DLD1 (cell line): ENCODE results near the gene ARL4A.
"Not testable (repeated sequence)": the region's sequence is repeated elsewhere in the genome, so short reads cannot be mapped to it uniquely, and the experiment has no call there.

Experiments used
- in situ Hi-C: cut with HindIII; loops from 2 replicates; pipeline ENCODE4 v1.10.0; 2017; ENCODE audit warnings: low sequenced_read_pairs

The ARL4A gene

GRCh38 chr7:12686891-12687717 lies at the start of gene ARL4A:
Gene ARL4A, plus strand, starts transcription at chr7:12687633. Its CDS starts 622 bp downstream, at chr7:12688255.
- in situ Hi-C loops = loop anchor here (25.0 kb wide), 1 partner anchor 575 kb away; no protein-coding TSS in a partner anchor

DNA sequence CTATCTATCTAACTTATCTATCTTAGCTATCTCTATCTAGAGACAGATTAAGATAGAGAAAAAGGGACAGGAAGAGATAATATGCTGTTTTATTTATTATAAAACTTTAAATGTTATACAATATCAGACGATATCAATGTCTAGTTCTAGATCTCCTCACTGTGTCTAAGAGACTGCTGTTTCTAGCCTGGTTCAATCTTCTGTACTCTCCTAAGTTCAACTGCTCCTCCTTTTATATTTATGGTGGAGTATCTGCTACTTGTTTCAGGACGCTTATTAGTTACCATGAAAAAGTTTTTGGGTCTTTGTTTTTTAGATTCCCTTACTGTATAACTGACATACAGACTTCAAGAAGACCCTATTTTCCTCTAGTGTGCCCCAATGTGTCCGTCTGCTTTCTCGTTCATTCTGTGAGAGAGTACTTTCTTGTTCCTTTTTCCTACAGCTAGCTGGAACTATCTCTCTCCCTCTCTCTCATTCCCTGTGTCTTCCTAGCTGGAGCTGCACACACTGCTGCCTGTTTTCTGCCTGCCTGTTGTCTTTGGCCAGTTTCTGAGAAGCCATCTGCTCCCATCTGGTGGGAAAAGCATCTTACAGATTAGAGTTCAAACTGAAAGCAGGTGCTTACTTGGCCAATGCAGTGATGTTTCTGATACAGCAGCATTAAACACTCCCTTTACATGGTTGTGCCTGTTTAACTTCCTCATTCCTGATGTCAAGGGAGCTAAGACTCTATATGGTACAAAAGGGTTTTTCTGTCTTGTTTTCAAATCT lies 49.4 kb upstream of the ARL4A start:
- in situ Hi-C loops = no loop called here

- in situ Hi-C loops = no loop called here
Observed at GRCh38 chr7:12638851-12639456, 48.5 kb upstream of the ARL4A start.

DNA sequence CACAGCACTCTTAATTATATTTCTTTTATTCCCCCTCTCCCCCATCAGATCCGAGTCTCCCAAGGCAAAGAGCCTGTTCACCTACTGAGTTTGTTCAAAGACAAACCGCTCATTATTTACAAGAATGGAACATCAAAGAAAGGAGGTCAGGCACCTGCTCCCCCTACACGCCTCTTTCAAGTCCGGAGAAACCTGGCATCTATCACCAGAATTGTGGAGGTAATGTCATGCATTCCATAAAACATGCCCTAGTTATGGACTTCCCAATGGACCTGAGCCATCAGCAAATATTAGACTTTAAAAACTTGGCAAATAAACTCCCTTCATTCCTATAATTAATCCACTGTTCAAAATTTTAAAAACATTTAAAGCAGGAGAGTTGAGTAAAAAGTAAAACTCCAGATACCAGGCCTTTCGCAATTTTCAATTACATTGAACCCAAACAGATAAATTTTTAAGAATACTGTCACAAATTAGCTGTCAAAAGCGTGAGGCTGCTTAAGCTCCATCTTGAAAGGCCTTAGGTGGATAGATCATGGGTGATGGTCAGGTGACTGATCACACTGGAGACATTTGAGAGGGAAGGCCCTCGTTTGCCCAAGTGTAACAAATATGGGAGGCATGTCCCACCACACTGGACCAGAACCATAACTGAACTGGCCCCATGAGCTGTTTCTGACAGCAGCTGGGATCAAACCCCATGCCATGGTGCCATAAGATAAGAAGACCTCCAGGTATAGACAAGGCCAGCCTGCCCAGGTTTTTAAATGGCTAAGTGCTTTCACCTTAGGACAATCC lies 46.9 kb upstream of the ARL4A start:
- in situ Hi-C loops = no loop called here

DNA sequence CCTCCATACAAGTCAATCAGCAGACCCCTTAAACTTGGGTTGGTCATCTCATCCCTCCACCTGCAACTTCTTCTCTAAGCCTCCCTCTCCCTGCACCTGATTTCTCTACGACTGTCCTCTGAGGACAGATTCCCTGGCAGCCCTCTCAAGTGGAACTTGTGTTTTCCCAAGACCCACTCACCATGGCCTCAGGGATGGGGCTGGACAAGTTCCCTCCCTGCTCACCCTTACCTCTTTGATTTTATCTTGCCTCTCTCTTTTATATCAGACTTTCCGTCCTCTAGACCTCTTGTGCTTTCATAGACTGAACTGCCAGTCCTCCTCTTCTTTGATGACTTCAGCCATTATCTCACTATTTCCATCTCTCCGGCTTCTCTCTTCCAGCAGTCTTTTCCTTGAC lies 46.2 kb upstream of the ARL4A start:
- in situ Hi-C loops = no loop called here

DNA sequence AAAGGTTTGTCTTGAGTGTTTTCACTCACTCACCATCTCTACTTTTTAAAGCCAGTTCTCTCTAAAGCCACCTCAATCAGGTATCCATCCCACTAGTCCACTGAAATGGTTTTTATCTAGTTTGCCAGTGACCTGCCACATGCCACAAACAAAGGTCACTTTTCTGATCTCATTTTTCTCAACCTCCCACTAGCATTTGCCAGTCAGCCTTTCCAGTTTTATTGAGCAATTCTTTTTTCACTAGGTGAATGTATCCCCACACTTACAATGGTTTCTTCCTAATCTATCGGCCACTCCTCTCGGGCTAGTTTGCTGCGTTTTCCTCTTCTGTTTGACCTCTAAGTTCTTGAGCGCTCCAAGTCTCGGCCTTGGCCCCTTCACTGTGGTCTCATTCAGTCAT lies 44.9 kb upstream of the ARL4A start:
- in situ Hi-C loops = no loop called here

DNA sequence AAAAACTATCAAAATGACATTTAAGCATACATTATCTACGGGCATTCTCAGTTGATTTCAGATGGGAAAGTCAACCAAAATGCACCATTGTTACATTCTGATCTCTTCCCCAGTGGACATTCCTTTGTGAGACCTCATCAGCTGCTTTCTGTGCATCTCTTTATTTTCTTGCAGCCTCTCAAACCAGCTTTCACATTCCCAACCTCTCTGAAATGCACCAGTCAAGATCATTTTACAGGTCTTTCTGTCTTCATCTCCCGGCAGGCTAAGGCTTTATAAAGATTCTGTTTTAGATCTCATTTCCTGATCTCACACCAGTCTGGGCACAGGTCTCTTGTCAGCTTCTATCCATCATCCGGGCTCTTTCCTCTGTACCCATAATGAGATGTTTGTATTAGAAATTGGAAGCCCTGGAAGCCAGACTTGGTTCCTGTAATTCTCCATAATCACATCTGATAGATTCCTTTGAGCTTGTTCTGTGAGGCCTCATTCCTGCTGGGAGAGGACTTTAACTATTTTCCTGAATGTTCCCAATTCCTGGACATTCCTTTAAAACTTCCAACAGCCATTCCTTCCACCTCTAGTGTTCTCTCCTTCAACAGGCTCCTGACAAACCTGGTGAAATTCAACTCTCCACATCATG lies 44.3 kb upstream of the ARL4A start:
- in situ Hi-C loops = no loop called here

- in situ Hi-C loops = no loop called here
Observed at GRCh38 chr7:12643644-12644043, 43.8 kb upstream of the ARL4A start.

GRCh38 chr7:12645212-12645611 lies 42.2 kb upstream of the ARL4A start:
- in situ Hi-C loops = not testable (repeated sequence)

- in situ Hi-C loops = no loop called here
Observed at GRCh38 chr7:12646139-12646538, 41.3 kb upstream of the ARL4A start.

DNA sequence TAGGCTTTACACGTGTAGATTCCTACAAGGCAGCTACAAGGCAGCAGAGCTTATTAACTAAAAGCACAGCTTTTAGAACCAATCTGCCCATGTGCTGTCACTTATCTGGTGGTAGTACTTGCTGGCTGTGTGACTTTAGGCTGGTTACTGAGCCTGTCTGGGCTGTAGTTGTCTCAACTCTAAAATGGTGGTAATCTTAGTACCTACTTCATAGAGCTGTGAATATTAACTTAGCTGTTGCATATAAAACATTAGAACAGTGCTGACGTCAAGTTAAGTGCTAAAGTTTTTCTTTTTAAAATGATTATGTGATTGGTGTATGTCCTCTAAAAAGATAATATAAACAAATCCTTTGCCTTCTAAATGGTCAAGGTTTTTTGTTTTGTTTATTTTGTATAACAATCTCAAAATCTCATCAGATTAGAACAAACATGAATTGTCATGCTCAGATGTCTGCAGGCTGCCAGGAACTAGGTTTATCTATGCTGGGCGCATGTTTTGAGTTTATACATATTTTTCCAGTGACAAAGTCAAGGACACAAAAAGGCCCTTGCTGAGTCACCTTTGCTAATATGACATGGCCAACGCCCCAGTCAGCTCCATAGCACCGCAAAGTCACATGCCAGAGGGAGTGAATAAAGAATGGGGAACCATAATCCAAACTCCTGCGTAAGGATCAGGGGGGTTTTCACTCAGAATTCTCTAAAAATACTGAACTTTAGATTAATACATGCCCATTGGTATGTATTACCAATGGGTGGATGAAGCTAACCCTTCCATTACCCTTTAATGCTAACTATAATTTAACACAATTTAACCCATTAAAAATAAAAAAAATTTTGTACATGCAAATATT lies 39.8 kb upstream of the ARL4A start:
- in situ Hi-C loops = no loop called here

GRCh38 chr7:12648704-12649261 lies 38.6 kb upstream of the ARL4A start:
- in situ Hi-C loops = no loop called here

GRCh38 chr7:12649348-12649747 lies 38.1 kb upstream of the ARL4A start:
- in situ Hi-C loops = no loop called here

DNA sequence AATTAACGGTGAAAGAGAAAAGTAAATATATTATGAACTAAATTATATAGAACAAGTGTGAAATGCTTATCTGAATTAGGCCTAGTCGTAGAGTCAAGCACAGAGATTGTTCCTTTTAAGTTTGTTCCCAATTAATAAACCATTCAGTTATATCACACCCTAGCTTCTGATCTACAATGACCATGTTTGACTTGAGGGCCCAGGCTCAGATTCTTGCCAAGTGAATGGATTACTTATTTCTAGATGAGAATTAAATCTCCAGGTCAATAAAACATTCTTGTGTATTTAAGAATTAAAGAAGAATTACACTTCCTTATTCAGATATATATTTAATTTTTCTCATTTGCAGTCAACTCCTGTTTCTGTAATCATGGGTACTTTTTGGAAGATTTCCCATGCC lies 37.4 kb upstream of the ARL4A start:
- in situ Hi-C loops = no loop called here

DNA sequence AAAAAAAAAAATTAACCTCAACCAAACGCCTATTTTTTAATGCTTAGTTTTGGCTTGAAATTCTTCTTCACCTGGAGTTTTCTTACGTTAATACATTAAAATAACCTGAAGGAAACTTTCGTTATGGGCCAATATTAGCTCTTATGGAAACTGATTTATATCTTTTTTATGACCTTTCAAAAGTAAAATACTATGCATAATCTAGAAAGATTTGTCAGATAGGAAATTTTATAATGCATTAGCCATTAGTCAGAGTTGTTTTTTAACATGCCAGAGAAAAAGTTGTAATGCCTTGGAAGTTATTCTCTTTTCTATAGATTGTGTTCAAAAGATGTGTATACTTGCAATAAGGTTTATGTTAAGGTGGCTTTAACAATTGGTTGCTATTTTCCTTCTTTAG lies 34.3 kb upstream of the ARL4A start:
- in situ Hi-C loops = no loop called here

GRCh38 chr7:12653518-12653917 lies 33.9 kb upstream of the ARL4A start:
- in situ Hi-C loops = no loop called here

- in situ Hi-C loops = no loop called here
Observed at GRCh38 chr7:12655161-12655560, 32.3 kb upstream of the ARL4A start.

GRCh38 chr7:12660423-12660822 lies 27.0 kb upstream of the ARL4A start:
- in situ Hi-C loops = not testable (repeated sequence)

DNA sequence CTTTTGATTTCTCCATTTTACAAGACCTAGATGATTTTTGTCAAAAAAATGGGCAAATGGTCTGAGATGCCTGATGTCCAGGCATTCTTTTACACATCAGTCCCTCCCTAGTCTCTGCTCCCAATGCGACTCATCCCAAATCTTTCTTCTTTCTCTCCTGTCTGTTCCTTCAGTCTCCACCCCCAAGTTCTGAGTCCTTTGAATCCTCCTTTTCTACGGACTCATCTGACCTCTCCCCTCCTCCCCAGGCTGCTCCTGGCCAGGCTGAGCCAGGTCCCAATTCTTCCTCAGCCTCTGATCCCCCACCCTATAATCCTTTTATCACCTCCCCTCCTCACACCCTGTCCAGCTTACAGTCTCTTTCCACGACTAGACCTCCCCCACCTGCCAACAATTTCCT lies 26.4 kb upstream of the ARL4A start:
- in situ Hi-C loops = not testable (repeated sequence)
